ENCODE measurements around the gene PTPN6. TPM values are rescaled to one million over a fixed set of nuclear protein-coding genes. Genes with fewer than 3 reads are reported as not detected.
A peak's percentile ranks its signal among the peaks of the same experiment; 100 is the strongest.

PTPN6 gene
- total and polyA plus RNA-seq, 9 of the 15 experiments (the other 6 are each of a cell fraction or from before 2014, with no cell fraction given) = 1.5 to 5.1 (median 3.9) TPM

- TF ChIP-seq MGA (IDR thresholded peaks at IDR 0.05) (peak; percentile 85), ZNF584 (CRISPR knock-in tag; IDR thresholded peaks at IDR 0.05; ENCODE audit: low read depth) (no peak), ZFP91 (CRISPR knock-in tag; IDR thresholded peaks at IDR 0.05) (0 out of 2 replicates have a peak, but pooled peaks have one; percentile 58), RB1 (IDR thresholded peaks at IDR 0.05; ENCODE audit: low read depth) (peak; percentile 91), ZNF316 (IDR thresholded peaks at IDR 0.05) (no peak), ILK (tag; IDR thresholded peaks at IDR 0.05; ENCODE audit: borderline replicate concordance, low read depth) (no peak), HINFP (tag; conservative IDR thresholded peaks at IDR 0.05; ENCODE audit: low read depth) (no peak)
Measured at GRCh38 chr12:6937481-6938352, 13.4 kb upstream of the PTPN6 start (continued).

Data from K562 (cell line).